Measurements from ENCODE around the gene TCAIM. TPM values are rescaled to one million over a fixed set of nuclear protein-coding genes. Genes with fewer than 3 reads are reported as not detected.

The TCAIM gene
- total and polyA plus RNA-seq, 9 of the 15 experiments (the other 6 are each of a cell fraction or from before 2014, with no cell fraction given): 19.7 to 53.3 (median 36.9) TPM

- WGBS (ENCODE audit: insufficient coverage, low coverage, missing lambda C conversion rate): 90% methylated on average over 2 of the region's 2 CpGs
- Histone ChIP-seq H3K4me3 (no peak overlapping the region), H3K4me1 (replicated peaks in 1 of 2; ENCODE audit: control insufficient read depth in 2 of 2, insufficient read depth in 2 of 2, low read length in 2 of 2) (peaks cover 15 to 22% of the 10 kb centered on the region in 2 experiments), H3K9me1 (ENCODE audit: control insufficient read depth, insufficient read depth, low read length) (no peaks in the 10 kb centered on the region), H3K27ac (ENCODE audit: extremely low read depth, low read depth, low read length) (no peak overlapping the region), H3K79me2 (ENCODE audit: control insufficient read depth, insufficient read depth, low read length) (peaks cover 4% of the 10 kb centered on the region; the same call in 2 of the 3 replicates), H3K27me3 (ENCODE audit: control insufficient read depth in 2 of 2, insufficient read depth in 2 of 2, low read length in 2 of 2) (no peaks in the 10 kb centered on the region), H3K9ac (ENCODE audit: insufficient read depth in 1 of 2, low read depth in 2 of 2, low read length in 2 of 2) (no peak overlapping the region), H3K9me3 (replicated peaks; ENCODE audit: control insufficient read depth, insufficient read depth, low read depth, low read length) (peaks cover 14% of the 10 kb centered on the region; the same call in 1 of the 2 replicates), H3K36me3 (ENCODE audit: control insufficient read depth, insufficient read depth, low read length) (peaks cover 75% of the 10 kb centered on the region), H4K20me1 (replicated peaks; ENCODE audit: control insufficient read depth, insufficient read depth, low read length) (no peaks in the 10 kb centered on the region), H3K4me2 (ENCODE audit: insufficient read depth, low read length) (no peak overlapping the region), H2AFZ (ENCODE audit: low read depth, low read length) (no peak overlapping the region)
- ATAC-seq (no peak), FAIRE-seq (no peak), DNase-seq (ENCODE audit: extremely low read depth in 1 of 4, low spot score in 3 of 4) (no peak)
- no TSS peak for BruUV-seq (replicated peaks)
- intact Hi-C loops (cut with micrococcal nuclease): no loop called here
- ChIA-PET CTCF (ENCODE audit: low intra/inter-chr PET ratio) (no interaction called here), POLR2A (interaction anchor here (0.8 to 2.7 kb wide), 4 partner anchors 10 to 41 kb away, joined by 3 to 10 read pairs (median 4); no protein-coding TSS in a partner anchor)
- in situ Hi-C loops (cut with MboI): no loop called here
- TF ChIP-seq CCAR2 (IDR thresholded peaks at IDR 0.05; ENCODE audit: low read depth, low read length) (no peak), SIN3B (IDR thresholded peaks at IDR 0.05; ENCODE audit: low read depth) (no peak), ZNF431 (CRISPR knock-in tag; IDR thresholded peaks at IDR 0.05) (no peak), ZFPM2 (CRISPR knock-in tag; IDR thresholded peaks at IDR 0.05) (no peak), ZNF707 (CRISPR knock-in tag; conservative IDR thresholded peaks at IDR 0.05) (no peak), SIN3A (IDR thresholded peaks at IDR 0.05; ENCODE audit: borderline replicate concordance in 2 of 2, control insufficient read depth in 1 of 2, low read depth in 2 of 2, low read length in 2 of 2) (no peak), MED1 (CRISPR knock-in tag; IDR thresholded peaks at IDR 0.05; ENCODE audit: borderline replicate concordance) (no peak), POLR2B (IDR thresholded peaks at IDR 0.05; ENCODE audit: low read depth, partially characterized antibody) (no peak), COPS2 (conservative IDR thresholded peaks at IDR 0.05) (no peak), NCOA2 (IDR thresholded peaks at IDR 0.05; ENCODE audit: partially characterized antibody in 2 of 2) (no peak), NR4A1 (CRISPR knock-in tag; IDR thresholded peaks at IDR 0.05) (no peak), NR4A1 (tag; IDR thresholded peaks at IDR 0.05) (no peak), ZNF165 (CRISPR knock-in tag; IDR thresholded peaks at IDR 0.05; ENCODE audit: borderline replicate concordance) (no peak), USF2 (CRISPR knock-in tag; IDR thresholded peaks at IDR 0.05) (no peak), ELF4 (CRISPR knock-in tag; IDR thresholded peaks at IDR 0.05) (no peak)
- TF ChIP-seq, protein P1, sequence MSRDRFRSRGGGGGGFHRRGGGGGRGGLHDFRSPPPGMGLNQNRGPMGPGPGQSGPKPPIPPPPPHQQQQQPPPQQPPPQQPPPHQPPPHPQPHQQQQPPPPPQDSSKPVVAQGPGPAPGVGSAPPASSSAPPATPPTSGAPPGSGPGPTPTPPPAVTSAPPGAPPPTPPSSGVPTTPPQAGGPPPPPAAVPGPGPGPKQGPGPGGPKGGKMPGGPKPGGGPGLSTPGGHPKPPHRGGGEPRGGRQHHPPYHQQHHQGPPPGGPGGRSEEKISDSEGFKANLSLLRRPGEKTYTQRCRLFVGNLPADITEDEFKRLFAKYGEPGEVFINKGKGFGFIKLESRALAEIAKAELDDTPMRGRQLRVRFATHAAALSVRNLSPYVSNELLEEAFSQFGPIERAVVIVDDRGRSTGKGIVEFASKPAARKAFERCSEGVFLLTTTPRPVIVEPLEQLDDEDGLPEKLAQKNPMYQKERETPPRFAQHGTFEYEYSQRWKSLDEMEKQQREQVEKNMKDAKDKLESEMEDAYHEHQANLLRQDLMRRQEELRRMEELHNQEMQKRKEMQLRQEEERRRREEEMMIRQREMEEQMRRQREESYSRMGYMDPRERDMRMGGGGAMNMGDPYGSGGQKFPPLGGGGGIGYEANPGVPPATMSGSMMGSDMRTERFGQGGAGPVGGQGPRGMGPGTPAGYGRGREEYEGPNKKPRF (IDR thresholded peaks at IDR 0.05; ENCODE audit: low read depth, low read length): no peak
- TF ChIP-seq, protein P2, sequence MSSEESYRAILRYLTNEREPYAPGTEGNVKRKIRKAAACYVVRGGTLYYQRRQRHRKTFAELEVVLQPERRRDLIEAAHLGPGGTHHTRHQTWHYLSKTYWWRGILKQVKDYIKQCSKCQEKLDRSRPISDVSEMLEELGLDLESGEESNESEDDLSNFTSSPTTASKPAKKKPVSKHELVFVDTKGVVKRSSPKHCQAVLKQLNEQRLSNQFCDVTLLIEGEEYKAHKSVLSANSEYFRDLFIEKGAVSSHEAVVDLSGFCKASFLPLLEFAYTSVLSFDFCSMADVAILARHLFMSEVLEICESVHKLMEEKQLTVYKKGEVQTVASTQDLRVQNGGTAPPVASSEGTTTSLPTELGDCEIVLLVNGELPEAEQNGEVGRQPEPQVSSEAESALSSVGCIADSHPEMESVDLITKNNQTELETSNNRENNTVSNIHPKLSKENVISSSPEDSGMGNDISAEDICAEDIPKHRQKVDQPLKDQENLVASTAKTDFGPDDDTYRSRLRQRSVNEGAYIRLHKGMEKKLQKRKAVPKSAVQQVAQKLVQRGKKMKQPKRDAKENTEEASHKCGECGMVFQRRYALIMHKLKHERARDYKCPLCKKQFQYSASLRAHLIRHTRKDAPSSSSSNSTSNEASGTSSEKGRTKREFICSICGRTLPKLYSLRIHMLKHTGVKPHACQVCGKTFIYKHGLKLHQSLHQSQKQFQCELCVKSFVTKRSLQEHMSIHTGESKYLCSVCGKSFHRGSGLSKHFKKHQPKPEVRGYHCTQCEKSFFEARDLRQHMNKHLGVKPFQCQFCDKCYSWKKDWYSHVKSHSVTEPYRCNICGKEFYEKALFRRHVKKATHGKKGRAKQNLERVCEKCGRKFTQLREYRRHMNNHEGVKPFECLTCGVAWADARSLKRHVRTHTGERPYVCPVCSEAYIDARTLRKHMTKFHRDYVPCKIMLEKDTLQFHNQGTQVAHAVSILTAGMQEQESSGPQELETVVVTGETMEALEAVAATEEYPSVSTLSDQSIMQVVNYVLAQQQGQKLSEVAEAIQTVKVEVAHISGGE (CRISPR knock-in tag; IDR thresholded peaks at IDR 0.05): no peak
Measured at GRCh38 chr3:44444437-44444836, 105.9 kb downstream of the TCAIM start.

All from K562 (cell line).